Astrocyte (in vitro differentiated cells and primary cell): ENCODE data around the gene SENP3.

ENCODE experiments used
- CTCF ChIP-seq: IDR thresholded peaks from 2 replicates; pipeline ENCODE4 v1.5.1; 2011; ENCODE audit warnings: low read depth, mild to moderate bottlenecking, inconsistent platforms, low read length, moderate library complexity; ENCODE audit not compliant: insufficient read depth
- EZH2 ChIP-seq: IDR thresholded peaks from 2 replicates; pipeline ENCODE4 v1.6.1; 2012; ENCODE audit warnings: mild to moderate bottlenecking, low read length, inconsistent platforms; ENCODE audit not compliant: insufficient read depth

- TF ChIP-seq CTCF: no peak
- no peak for TF ChIP-seq EZH2
Measured at GRCh38 chr17:7512824-7513540, 48.7 kb upstream of the SENP3 start.
